KBM-7 (cell line): ENCODE data around the gene TRAPPC12.
A peak's percentile ranks its signal among the peaks of the same experiment; 100 is the strongest.

Source experiments
- DNase-seq: peaks from one replicate; pipeline ENCODE4 v3.0.0-alpha.2; 2015
- in situ Hi-C: fragments of 300-500 bp; cut with MboI; formaldehyde crosslinking; loops from 2 replicates; pipeline ENCODE4 v1.14.3; 2020; ENCODE audit warnings: low sequenced_read_pairs, low pct_unique_long_range_greater_than_20kb, mixed read lengths

Gene TRAPPC12

GRCh38 chr2:3460831-3461800 lies 81.6 kb downstream of the TRAPPC12 start:
- in situ Hi-C loops, result no loop called here
- no peak for DNase-seq

GRCh38 chr2:3461801-3462492 lies 82.5 kb downstream of the TRAPPC12 start:
- peak; percentile 54 for DNase-seq
- in situ Hi-C loops, result no loop called here

GRCh38 chr2:3462493-3463104 lies 83.1 kb downstream of the TRAPPC12 start:
- in situ Hi-C loops, result no loop called here
- DNase-seq, result no peak

- no peak for DNase-seq
- in situ Hi-C loops, result no loop called here
Measured at GRCh38 chr2:3463186-3463835, 83.8 kb downstream of the TRAPPC12 start.

- in situ Hi-C loops, result no loop called here
- DNase-seq, result no peak
Measured at GRCh38 chr2:3463944-3464343, 84.5 kb downstream of the TRAPPC12 start.

GRCh38 chr2:3464401-3465005 lies 85.0 kb downstream of the TRAPPC12 start:
- in situ Hi-C loops, result no loop called here
- no peak for DNase-seq

GRCh38 chr2:3465328-3465727 lies 85.8 kb downstream of the TRAPPC12 start:
- DNase-seq, result no peak
- in situ Hi-C loops, result no loop called here

- DNase-seq, result no peak
- in situ Hi-C loops, result no loop called here
Measured at GRCh38 chr2:3465844-3466481, 86.5 kb downstream of the TRAPPC12 start.

- in situ Hi-C loops, result no loop called here
- DNase-seq, result no peak
Measured at GRCh38 chr2:3466482-3466863, 87.0 kb downstream of the TRAPPC12 start.

- no peak for DNase-seq
- in situ Hi-C loops, result no loop called here
Measured at GRCh38 chr2:3466966-3467365, 87.5 kb downstream of the TRAPPC12 start.

- in situ Hi-C loops, result no loop called here
- DNase-seq, result no peak
Measured at GRCh38 chr2:3467654-3468053, 88.2 kb downstream of the TRAPPC12 start.

GRCh38 chr2:3468296-3468988 lies 88.9 kb downstream of the TRAPPC12 start:
- DNase-seq, result no peak
- in situ Hi-C loops, result no loop called here

- in situ Hi-C loops, result no loop called here
Measured at GRCh38 chr2:3469486-3469885, 90.0 kb downstream of the TRAPPC12 start.

GRCh38 chr2:3470166-3470651 lies 90.7 kb downstream of the TRAPPC12 start:
- in situ Hi-C loops, result no loop called here
- no peak for DNase-seq

More at GRCh38 chr2:3469486-3469885, 90.0 kb downstream of the TRAPPC12 start:
- no peak for DNase-seq

- in situ Hi-C loops, result no loop called here
- DNase-seq, result no peak
Measured at GRCh38 chr2:3470856-3471737, 91.6 kb downstream of the TRAPPC12 start.

GRCh38 chr2:3472296-3472695 lies 92.8 kb downstream of the TRAPPC12 start:
- in situ Hi-C loops, result no loop called here
- no peak for DNase-seq

GRCh38 chr2:3472966-3473365 lies 93.5 kb downstream of the TRAPPC12 start:
- DNase-seq, result no peak
- in situ Hi-C loops, result no loop called here
